Cardiac fibroblast (primary cell): Measurements from ENCODE around the gene AIRE.
A peak's percentile ranks its signal among the peaks of the same experiment; 100 is the strongest.

ENCODE experiments used
- DNase-seq, 2 donors: peaks; one replicate each; pipeline versions ENCODE4 v3.0.0 to v3.0.0-alpha.2; 2010; ENCODE audit warnings: low read depth in 2 of 2
- H3K4me3 ChIP-seq, 2 donors: replicated peaks in 1 of 2; 1 replicate in 1 of 2; 2 replicates in 1 of 2; pipeline ENCODE4 v1.5.1; 2011; ENCODE audit warnings: low read depth in 2 of 2, low read length in 2 of 2, mild to moderate bottlenecking in 2 of 2, moderate library complexity in 1 of 2
- TF ChIP-seq, protein P1 (sequence below): IDR thresholded peaks from one replicate; pipeline ENCODE4 v1.5.1; 2011; ENCODE audit warnings: low read depth, mild to moderate bottlenecking, low read length, inconsistent platforms

Gene AIRE

DNA sequence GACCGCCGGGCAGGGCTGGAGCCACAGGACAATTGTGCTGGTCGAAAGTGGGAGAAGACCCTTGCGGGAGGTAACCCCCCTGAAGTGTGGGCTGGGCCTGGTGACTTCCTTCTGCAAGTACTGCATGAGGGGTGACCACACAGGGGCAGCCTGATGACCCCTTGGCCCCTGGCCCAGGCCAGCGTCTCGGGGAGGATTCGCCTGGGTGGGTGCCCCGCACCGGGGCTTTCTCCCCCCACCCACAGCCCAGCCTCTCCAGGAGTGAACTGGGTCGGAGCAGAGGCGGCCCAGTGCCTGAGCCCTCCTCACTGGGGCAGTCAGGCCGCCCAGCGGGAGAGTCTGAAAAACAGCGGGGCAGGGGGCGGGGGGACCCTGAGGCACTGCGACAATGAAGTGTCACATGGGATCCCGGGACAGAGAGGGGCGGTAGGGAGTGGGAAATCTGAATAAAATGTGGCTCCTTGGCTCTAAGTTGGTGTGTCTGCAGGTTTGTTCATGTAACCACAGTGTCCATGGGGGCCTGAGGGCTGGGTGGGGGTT lies 22.4 kb upstream of the AIRE start:
- no peak overlapping the region for H3K4me3 ChIP-seq
- TF ChIP-seq, protein P1, sequence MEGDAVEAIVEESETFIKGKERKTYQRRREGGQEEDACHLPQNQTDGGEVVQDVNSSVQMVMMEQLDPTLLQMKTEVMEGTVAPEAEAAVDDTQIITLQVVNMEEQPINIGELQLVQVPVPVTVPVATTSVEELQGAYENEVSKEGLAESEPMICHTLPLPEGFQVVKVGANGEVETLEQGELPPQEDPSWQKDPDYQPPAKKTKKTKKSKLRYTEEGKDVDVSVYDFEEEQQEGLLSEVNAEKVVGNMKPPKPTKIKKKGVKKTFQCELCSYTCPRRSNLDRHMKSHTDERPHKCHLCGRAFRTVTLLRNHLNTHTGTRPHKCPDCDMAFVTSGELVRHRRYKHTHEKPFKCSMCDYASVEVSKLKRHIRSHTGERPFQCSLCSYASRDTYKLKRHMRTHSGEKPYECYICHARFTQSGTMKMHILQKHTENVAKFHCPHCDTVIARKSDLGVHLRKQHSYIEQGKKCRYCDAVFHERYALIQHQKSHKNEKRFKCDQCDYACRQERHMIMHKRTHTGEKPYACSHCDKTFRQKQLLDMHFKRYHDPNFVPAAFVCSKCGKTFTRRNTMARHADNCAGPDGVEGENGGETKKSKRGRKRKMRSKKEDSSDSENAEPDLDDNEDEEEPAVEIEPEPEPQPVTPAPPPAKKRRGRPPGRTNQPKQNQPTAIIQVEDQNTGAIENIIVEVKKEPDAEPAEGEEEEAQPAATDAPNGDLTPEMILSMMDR: no peak
- DNase-seq: no peak

DNA sequence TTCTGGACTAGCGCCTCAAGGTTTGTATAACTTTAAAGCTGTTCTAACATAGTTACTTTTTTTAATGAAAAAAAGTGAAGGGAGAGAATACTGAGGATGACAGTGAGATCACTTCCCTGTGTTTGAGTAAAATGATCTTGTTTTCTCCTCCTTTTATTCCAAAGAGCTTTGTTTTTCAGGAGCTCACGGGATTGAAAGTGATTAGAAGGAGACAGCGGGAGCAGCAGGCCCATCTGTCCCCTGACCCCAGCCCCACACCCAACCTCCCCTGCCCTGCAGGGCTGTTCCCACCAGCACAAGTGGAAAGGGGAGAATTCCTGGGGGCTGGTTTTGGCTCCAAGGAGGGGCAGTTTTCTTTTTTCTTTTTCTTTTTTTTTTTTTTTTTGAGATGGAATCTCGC lies 21.9 kb upstream of the AIRE start:
- H3K4me3 ChIP-seq: no peak overlapping the region
- TF ChIP-seq, protein P1: no peak
- no peak for DNase-seq

DNA sequence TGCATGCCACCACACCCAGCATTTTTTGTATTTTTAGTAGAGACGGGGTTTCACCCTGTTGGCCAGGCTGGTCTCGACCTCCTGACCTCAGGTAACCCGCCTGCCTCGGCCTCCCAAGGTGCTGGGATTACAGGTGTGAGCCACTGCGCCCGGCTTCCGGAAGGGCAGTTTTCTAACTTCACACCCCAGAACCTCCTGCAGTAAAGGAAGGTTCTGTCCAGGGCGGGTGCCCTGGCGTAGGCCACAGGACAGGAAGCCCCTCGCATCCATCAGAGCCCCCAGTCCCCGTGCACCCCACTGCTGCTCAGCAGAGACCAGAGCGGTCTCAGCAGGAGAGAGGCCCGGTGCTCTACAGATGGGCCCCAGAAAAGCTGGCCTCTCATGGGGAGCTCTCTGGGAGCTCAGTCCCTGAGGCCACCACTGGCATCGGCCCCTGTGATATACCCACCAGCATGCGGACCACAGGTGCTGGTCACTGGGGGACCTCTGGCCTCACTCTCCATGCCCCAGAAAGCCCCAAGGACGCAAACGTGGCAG lies 19.9 kb upstream of the AIRE start:
- TF ChIP-seq, protein P1: no peak
- no peak overlapping the region for H3K4me3 ChIP-seq
- no peak for DNase-seq

DNA sequence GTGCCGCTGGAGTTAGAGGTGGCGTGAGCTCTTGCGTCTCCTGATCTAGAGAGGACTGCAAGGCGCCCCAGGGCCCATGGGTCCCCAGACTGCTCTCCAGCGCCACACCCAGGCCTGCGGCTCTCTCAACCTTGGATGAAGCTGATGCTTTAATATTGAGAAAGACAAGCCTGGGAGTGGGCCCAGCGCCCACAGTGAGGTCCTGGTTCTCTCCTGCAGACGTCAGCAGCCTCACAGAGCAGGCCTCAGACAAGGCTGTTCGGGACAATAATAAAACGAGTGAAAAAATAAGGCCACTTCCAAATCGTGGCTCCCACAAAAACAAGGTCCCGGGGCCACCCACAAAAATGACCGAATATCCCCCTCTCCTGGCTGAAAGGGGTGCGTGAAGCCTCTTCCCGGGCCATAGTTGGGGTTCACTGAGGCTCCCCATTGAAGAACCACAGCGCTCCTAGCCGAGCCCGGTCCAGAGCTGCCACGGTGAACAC lies 18.0 kb upstream of the AIRE start:
- TF ChIP-seq, protein P1: peak; percentile 8
- no peak overlapping the region for H3K4me3 ChIP-seq
- DNase-seq: no peak

DNA sequence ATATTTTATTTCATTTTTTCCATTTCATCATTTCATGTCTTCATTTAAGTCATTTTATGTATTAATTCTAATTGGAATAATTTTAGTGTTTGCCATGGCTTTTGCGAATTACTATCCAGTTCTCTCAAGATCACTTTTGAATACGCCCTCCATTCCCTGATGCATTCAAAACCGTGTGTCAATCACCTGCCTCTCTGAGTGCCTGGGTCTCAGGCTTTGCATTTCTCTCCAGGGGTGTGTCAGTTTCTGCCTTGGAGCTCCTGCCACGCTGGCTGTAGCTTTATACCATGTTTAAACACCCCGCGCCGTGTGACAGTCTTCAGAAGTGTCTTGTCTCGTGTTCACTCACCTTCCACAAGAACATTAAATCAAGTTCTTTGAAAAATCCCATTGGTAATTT lies 16.6 kb upstream of the AIRE start:
- no peak overlapping the region for H3K4me3 ChIP-seq
- TF ChIP-seq, protein P1: no peak

DNA sequence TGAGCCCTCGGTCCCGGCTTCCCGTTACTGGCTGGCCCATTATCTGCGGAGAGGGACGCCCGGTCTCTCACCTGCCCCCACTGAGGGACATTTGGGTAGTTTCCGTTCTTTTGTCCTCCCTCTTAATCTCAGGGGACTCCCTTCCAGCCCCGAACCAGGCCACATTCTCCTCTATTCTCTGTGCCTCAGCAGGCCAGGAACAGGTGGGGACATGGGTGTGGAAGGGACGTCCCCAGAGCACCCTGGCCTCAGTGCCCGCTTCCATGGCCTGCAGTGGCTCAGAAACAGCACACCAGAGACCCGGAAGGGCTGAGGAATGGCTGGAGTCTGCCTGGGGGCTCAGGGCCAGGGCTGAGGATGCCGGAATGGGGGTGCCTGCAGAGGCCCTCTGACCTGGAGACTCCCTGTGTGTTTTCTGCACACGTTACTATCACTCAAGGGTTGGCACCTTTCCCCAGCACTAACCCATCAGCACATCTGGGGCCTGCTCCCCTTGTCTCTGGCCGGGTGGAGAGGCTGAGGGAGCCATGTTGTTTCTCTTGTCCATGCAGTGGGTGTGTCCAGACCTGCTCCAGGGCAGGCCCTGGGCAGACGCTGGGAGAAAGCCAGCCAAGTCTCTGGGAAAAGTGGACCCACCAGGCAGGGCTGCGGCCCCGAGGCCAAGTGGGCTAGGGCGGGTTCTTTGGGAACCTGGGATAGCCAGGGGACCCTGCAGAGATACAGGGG lies 14.0 kb upstream of the AIRE start:
- TF ChIP-seq, protein P1: no peak
- no peak overlapping the region for H3K4me3 ChIP-seq
- no peak for DNase-seq

More for the DNA sequence above, 16.6 kb upstream of the AIRE start:
- no peak for DNase-seq
